Urinary bladder (tissue), 4 donors: ENCODE data around the gene ABCC8. TPM values are rescaled to one million over a fixed set of nuclear protein-coding genes. Genes with fewer than 3 reads are reported as not detected.

Source experiments
- DNase-seq: peaks from one replicate; pipeline ENCODE4 v3.0.0-alpha.2; 2015; ENCODE audit errors: extremely low spot score
- H3K27ac ChIP-seq: one replicate; pipeline ENCODE4 v1.5.1; 2013; ENCODE audit warnings: low read depth, mild to moderate bottlenecking, moderate library complexity
- H3K36me3 ChIP-seq: one replicate; pipeline ENCODE4 v1.6.1; 2013; ENCODE audit warnings: mild to moderate bottlenecking, moderate library complexity; ENCODE audit not compliant: insufficient read depth
- H3K4me1 ChIP-seq: one replicate; pipeline ENCODE4 v1.6.1; 2013; ENCODE audit warnings: mild to moderate bottlenecking, moderate library complexity; ENCODE audit not compliant: insufficient read depth
- H3K4me3 ChIP-seq: one replicate; pipeline ENCODE4 v1.5.1; 2013; ENCODE audit warnings: low read depth, low read length
- WGBS: extraction: QIAGEN DNeasy Blood & Tissue Kit; methylation state at CpG from one replicate; pipeline ENCODE4 v1.1.7; 2013; 5-methylcytosine and 5-hydroxymethylcytosine counted together
- polyA plus RNA-seq: library from polyadenylated mRNA; stranded (reverse); fragments of 200-250 nt; gene quantifications from one replicate; pipeline ENCODE4 v1.2.3, GENCODE V29; 2013
- total RNA-seq: library from RNA; depleted of rRNA; stranded (reverse); fragments of >200 nt; gene quantifications from one replicate; pipeline ENCODE4 v1.2.3, GENCODE V29; 2014
- donor health status: healthy with polysubstance abuse.
- donor health status: healthy.

The ABCC8 gene
- total and polyA plus RNA-seq, 2 donors, result 0.39 to 8.7 TPM

GRCh38 chr11:17385492-17385891 is 91.2 kb downstream of the ABCC8 start:
- Histone ChIP-seq H3K4me3 (no peak overlapping the region), H3K27ac (no peak overlapping the region), H3K36me3 (no peaks in the 10 kb centered on the region), H3K4me1 (no peaks in the 10 kb centered on the region)
- DNase-seq, result no peak
- WGBS, result 93% methylated on average over 5 of the region's 5 CpGs

- 47% methylated on average over 6 of the region's 6 CpGs for WGBS
- Histone ChIP-seq H3K4me3 (no peak overlapping the region), H3K36me3 (no peaks in the 10 kb centered on the region), H3K4me1 (no peaks in the 10 kb centered on the region), H3K27ac (no peak overlapping the region)
- peak; percentile 64 for DNase-seq
Measured at GRCh38 chr11:17384002-17384511, 92.6 kb downstream of the ABCC8 start.

GRCh38 chr11:17383461-17383860 is 93.2 kb downstream of the ABCC8 start:
- no peak overlapping the region for H3K4me3 ChIP-seq
- H3K27ac ChIP-seq, result no peak overlapping the region
- DNase-seq, result no peak
- WGBS, result 93% methylated on average over 1 of the region's 1 CpG
- no peaks in the 10 kb centered on the region for H3K4me1 ChIP-seq
- no peaks in the 10 kb centered on the region for H3K36me3 ChIP-seq

- no peak overlapping the region for H3K27ac ChIP-seq
- DNase-seq, result no peak
- no peaks in the 10 kb centered on the region for H3K4me1 ChIP-seq
- H3K36me3 ChIP-seq, result no peaks in the 10 kb centered on the region
- H3K4me3 ChIP-seq, result no peak overlapping the region
- 82% methylated on average over 8 of the region's 8 CpGs for WGBS
Measured at GRCh38 chr11:17382046-17382728, 94.5 kb downstream of the ABCC8 start.

- no peak overlapping the region for H3K4me3 ChIP-seq
Measured at GRCh38 chr11:17381156-17381555, 95.5 kb downstream of the ABCC8 start.

GRCh38 chr11:17379383-17380180 is 97.1 kb downstream of the ABCC8 start:
- Histone ChIP-seq H3K36me3 (no peaks in the 10 kb centered on the region), H3K27ac (no peak overlapping the region), H3K4me1 (no peaks in the 10 kb centered on the region), H3K4me3 (no peak overlapping the region)
- WGBS, result 82% methylated on average over 7 of the region's 7 CpGs
- no peak for DNase-seq

More at GRCh38 chr11:17381156-17381555, 95.5 kb downstream of the ABCC8 start:
- Histone ChIP-seq H3K36me3 (no peaks in the 10 kb centered on the region), H3K4me1 (no peaks in the 10 kb centered on the region), H3K27ac (no peak overlapping the region)
- WGBS, result 65% methylated on average over 4 of the region's 4 CpGs
- DNase-seq, result no peak

- 72% methylated on average over 2 of the region's 2 CpGs for WGBS
- H3K4me3 ChIP-seq, result no peak overlapping the region
- H3K27ac ChIP-seq, result no peak overlapping the region
- H3K36me3 ChIP-seq, result no peaks in the 10 kb centered on the region
- no peak for DNase-seq
- H3K4me1 ChIP-seq, result no peaks in the 10 kb centered on the region
Measured at GRCh38 chr11:17378655-17379054, 98.0 kb downstream of the ABCC8 start.

- no peak for DNase-seq
- 80% methylated on average over 3 of the region's 3 CpGs for WGBS
- no peak overlapping the region for H3K27ac ChIP-seq
- no peaks in the 10 kb centered on the region for H3K36me3 ChIP-seq
- H3K4me3 ChIP-seq, result no peak overlapping the region
- no peaks in the 10 kb centered on the region for H3K4me1 ChIP-seq
Measured at GRCh38 chr11:17376493-17376892, 100.2 kb downstream of the ABCC8 start.

- no peak for DNase-seq
- Histone ChIP-seq H3K4me1 (no peaks in the 10 kb centered on the region), H3K4me3 (no peak overlapping the region), H3K36me3 (no peaks in the 10 kb centered on the region), H3K27ac (no peak overlapping the region)
- 89% methylated on average over 5 of the region's 5 CpGs for WGBS
Measured at GRCh38 chr11:17375547-17375946, 101.1 kb downstream of the ABCC8 start.

GRCh38 chr11:17371614-17372013 is 105.0 kb downstream of the ABCC8 start:
- no peaks in the 10 kb centered on the region for H3K4me1 ChIP-seq
- 59% methylated on average over 3 of the region's 3 CpGs for WGBS
- no peak overlapping the region for H3K27ac ChIP-seq
- H3K36me3 ChIP-seq, result no peaks in the 10 kb centered on the region
- H3K4me3 ChIP-seq, result no peak overlapping the region
- no peak for DNase-seq

GRCh38 chr11:17369684-17370243 is 106.9 kb downstream of the ABCC8 start:
- H3K4me3 ChIP-seq, result no peak overlapping the region
- whole genome bisulfite sequencing, result 85% methylated on average over 2 of the region's 2 CpGs
- no peaks in the 10 kb centered on the region for H3K36me3 ChIP-seq
- H3K27ac ChIP-seq, result no peak overlapping the region
- H3K4me1 ChIP-seq, result no peaks in the 10 kb centered on the region
- no peak for DNase-seq

GRCh38 chr11:17369094-17369493 is 107.6 kb downstream of the ABCC8 start:
- Histone ChIP-seq H3K4me3 (no peak overlapping the region), H3K27ac (no peak overlapping the region), H3K36me3 (no peaks in the 10 kb centered on the region), H3K4me1 (no peaks in the 10 kb centered on the region)
- no peak for DNase-seq

GRCh38 chr11:17368551-17368950 is 108.1 kb downstream of the ABCC8 start:
- 84% methylated on average over 3 of the region's 3 CpGs for WGBS
- H3K4me1 ChIP-seq, result no peaks in the 10 kb centered on the region

GRCh38 chr11:17366495-17366894 is 110.2 kb downstream of the ABCC8 start:
- H3K4me1 ChIP-seq, result no peaks in the 10 kb centered on the region
- H3K4me3 ChIP-seq, result no peak overlapping the region
- WGBS, result 92% methylated on average over 1 of the region's 1 CpG
- no peak for DNase-seq
- H3K36me3 ChIP-seq, result no peaks in the 10 kb centered on the region
- H3K27ac ChIP-seq, result no peak overlapping the region

More at GRCh38 chr11:17368551-17368950, 108.1 kb downstream of the ABCC8 start:
- Histone ChIP-seq H3K36me3 (no peaks in the 10 kb centered on the region), H3K4me3 (no peak overlapping the region), H3K27ac (no peak overlapping the region)
- DNase-seq, result no peak
